Uterine smooth muscle cell (primary cell): ENCODE data around the gene ATOSA. TPM values are rescaled to one million over a fixed set of nuclear protein-coding genes. Genes with fewer than 3 reads are reported as not detected.

Source experiments
- total RNA-seq: library from RNA; depleted of rRNA; stranded (reverse); fragments of >200 nt; gene quantifications from 2 replicates; pipeline ENCODE4 v1.2.3, GENCODE V29; 2014

Gene ATOSA
- total RNA-seq = 18.9 and 20.1 TPM in 2 replicates

GRCh38 chr15:52679232-52680040 lies at the start of gene ATOSA:
Gene ATOSA, minus strand, starts transcription at chr15:52679388. Its CDS starts 1,367 bp downstream, at chr15:52678021.

Other genes starting within 250 kb of the ATOSA start
- gene MYO5A, start 150.5 kb downstream of the ATOSA start, total RNA-seq = 70.7 and 99.6 TPM in 2 replicates
- 79.1 and 119 TPM in 2 replicates for gene ARPP19, start 110.4 kb downstream of the ATOSA start, total RNA-seq
- gene ONECUT1, start 110.9 kb upstream of the ATOSA start, total RNA-seq = 0.12 TPM in 1 of 2 replicates, not detected in the other